ENCODE results near the gene WNK2. TPM values are rescaled to one million over a fixed set of nuclear protein-coding genes. Genes with fewer than 3 reads are reported as not detected.

Gene WNK2
- total RNA-seq, 2 donors from 2014 or later = 34.8 to 39.5 TPM

GRCh38 chr9:93182572-93182971, 1.4 kb upstream of the WNK2 start:
- DNase-seq (ENCODE audit: low spot score) = no peak
- intact Hi-C loops (cut with DNase I) = no loop called here

- intact Hi-C loops (cut with DNase I) = no loop called here
- DNase-seq (ENCODE audit: low spot score) = no peak
These were observed 742 bp upstream of the WNK2 start for GRCh38 chr9:93183131-93183662.

DNA sequence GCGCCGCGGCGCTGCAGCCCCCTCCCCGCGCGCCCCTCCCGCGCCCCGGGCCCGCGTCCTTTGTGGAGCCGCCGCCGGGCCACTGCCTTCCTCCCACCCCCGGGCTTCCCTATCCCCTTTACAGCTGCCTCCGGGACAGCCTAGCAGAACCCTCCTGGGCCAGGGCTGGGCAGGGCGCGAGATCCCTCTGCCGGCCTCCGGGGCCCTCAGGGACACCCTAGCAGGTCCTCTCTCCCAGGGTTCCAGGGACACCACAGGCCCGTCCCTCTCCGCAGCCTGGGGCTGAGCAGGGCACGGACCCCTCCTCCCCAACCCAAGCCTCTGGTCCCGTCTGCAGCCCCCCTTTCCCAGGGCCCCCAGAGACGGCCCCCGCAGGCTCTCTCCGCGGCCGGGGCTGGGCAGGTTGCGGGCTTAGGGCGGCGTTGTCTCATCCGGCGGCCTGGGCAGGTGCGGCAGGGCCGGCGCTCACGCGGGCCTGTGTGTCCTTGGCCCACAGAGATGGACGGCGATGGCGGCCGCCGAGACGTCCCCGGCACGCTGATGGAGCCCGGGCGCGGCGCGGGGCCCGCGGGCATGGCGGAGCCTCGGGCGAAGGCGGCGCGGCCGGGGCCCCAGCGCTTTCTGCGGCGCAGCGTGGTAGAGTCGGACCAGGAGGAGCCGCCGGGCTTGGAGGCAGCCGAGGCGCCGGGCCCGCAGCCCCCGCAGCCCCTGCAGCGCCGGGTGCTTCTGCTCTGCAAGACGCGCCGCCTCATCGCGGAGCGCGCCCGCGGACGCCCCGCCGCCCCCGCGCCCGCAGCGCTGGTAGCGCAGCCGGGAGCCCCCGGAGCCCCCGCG, 710 bp downstream of the WNK2 start:
- intact Hi-C loops (cut with DNase I) = no loop called here
- DNase-seq (ENCODE audit: low spot score) = no peak

DNA sequence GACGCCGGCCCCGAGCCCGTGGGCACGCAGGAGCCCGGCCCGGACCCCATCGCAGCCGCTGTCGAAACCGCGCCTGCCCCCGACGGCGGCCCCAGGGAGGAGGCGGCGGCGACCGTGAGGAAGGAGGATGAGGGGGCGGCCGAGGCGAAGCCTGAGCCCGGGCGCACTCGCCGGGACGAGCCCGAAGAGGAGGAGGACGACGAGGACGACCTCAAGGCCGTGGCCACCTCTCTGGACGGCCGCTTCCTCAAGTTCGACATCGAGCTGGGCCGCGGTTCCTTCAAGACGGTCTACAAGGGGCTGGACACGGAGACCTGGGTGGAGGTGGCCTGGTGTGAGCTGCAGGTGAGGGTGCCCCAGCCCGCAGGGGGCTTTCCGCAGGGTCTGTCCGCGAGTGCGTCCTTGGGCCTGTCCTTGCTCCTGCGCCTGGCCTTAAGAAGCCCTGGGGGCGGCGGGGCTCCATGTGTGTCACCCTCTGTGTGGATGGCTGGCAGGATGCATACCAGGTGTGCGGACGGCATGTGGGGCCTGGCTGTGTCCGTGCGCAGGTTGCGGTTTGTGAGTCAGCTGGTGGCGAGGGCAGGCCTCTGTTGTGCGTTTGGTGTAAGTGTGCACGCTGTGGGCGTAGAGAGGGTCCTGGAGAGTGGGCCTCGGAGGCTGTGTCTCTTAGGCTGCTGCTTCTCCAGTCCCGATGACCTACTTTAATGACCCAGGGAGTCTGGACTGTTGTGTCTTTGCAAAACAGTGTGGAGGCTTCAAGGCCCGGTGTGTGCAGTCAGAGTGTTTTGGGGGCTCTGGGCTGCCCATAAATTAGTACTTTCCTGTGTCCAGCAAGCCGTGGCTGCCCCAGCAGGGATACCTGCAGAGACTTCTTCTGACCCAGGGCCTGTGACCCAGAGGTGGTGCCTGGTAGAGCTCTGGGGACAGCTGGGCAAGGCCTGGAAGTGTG, 1.6 kb downstream of the WNK2 start:
- intact Hi-C loops (cut with DNase I) = no loop called here
- no peak for DNase-seq (ENCODE audit: low spot score)

DNA sequence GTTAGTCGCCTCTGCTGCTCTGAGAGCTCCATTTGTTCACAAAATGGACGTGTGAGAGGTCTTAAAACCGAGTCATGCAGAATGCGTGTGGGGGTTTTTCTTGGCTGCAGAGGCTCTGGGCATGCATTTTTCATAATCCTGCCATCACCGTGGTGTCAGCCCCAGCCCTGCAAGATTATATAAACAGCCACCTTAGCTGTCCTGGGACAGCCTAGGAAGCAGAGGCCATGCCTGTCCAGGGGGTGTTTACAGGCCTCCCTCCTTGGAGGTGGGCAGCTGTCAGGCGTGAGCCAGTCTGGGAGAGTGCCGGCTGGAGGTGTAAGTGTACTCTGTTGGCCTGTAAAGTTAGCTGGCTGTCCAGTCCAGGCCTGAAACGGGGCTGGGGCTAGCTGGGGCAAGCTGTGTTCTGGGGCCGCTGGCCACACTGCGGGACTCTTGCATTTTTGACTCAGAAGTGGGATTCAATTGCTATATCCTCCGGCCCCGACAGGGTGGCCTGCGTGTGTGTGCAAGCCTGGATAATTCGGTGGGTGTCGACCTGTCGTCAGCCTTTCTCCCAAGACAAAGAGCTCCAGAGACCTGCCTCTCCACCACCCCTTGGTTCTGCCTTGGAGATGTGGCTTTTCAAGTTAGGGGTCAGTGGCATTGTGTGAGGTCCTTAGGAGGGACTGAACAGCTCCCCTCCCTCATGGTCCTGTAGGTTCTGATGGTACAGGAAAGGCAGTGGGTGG, 2.4 kb downstream of the WNK2 start:
- intact Hi-C loops (cut with DNase I) = no loop called here
- no peak for DNase-seq (ENCODE audit: low spot score)

DNA sequence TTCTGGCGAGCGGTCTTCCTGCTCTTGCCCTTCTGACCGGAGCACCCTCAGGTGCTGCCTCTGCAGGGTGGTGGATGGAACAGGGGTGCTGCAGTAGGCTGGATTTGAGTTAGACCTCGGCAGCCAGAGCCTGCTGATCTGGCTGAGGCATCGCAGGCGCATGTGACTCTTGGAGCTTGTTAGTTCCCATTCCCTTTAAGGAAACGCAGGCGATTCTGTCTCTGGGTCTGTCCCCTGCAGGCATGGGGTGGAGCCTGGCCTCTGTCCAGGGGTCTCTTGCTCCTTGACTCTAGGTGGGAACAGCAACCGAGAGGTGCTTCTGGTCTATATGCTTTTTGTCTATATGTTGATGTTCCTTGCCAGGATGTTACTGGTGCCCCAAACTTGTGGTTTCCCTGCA, 3.1 kb downstream of the WNK2 start:
- intact Hi-C loops (cut with DNase I) = no loop called here
- DNase-seq (ENCODE audit: low spot score) = no peak

DNA sequence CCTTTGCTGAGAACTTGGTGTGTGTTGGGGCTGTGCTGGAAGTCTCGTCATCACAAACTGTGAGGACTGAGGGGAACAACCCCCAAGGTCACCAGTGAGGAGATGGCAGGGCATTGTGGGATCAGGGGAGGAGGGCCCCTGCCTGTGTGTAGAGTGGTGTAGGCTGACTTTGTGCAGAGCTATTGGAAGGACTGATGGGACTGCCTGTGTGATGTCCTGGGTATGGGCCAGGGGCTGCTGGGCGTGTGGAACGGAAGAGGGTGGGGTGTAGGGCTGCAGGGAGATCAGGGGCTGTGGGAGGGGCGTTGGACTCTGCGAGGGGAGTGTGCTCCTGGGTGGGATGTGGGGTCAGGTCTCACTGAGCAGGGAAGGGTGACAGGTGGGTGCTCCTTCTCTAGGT, 3.6 kb downstream of the WNK2 start:
- intact Hi-C loops (cut with DNase I) = no loop called here
- DNase-seq (ENCODE audit: low spot score) = no peak

DNA sequence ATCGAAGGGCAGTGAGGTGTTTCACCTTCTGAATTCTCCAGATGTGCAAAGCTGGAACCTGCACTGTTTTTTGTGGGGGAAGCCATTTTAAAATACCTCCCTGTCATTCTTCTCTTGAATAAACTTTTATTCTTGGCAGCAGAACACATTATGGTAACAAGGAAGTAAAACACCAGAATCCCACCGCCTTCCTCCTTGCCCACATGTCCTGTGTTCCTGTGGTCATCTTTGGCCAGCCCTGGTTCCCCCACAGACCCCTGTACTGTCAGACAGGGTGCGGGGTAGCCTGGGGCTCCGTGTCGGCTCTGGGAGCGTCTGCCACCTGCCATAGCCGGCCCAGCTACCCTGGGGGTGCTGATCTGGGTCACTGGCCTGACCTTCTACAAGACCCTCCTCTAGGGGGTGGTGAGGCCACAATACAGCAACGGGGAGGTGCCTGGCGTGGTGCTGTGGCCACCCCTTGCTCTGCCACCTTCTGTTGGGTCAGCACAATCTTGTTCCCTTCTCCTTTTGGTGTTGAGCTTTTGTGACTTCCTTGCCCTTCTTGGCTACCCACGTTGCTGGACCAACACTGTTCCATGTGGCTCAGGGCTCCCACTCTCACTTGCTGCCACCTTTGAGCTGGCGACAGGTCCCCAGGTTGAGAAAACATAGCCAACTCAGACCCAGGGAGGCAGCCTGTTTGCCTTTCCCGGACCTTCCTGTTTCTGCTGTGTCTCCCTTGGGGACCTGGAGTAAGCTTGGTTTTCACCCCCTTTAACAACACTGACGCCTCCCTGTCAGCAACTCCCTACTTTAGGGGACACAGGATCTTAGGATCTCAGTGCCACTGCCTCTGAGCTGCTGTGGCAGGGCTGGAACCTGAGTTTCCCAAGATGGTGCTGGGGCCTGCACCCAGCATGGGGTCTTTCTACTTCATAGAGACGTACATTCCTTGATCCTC, 4.8 kb downstream of the WNK2 start:
- intact Hi-C loops (cut with DNase I) = no loop called here
- DNase-seq (ENCODE audit: low spot score) = no peak

- intact Hi-C loops (cut with DNase I) = no loop called here
- DNase-seq (ENCODE audit: low spot score) = no peak
These were observed 5.6 kb downstream of the WNK2 start for GRCh38 chr9:93189369-93190132.

DNA sequence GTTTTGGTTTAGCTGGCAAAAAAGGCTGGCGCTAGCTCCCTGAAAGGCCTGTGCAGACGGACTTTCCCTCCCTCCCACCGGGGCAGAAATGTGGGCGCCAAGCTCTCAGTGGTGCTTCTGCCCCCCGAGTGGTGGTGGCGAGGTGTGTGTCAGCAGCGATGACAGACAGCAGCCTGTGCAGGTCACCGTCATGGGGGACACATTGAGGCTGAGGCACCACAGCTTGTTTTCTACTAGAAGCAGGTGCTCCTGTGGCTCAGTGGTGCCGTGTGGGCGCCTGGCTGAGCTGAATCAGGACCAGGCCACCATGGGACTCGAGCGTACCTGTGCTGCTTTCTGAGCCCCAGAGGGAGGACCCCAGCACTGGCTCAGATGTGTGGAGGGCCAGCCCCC, 6.2 kb downstream of the WNK2 start:
- DNase-seq (ENCODE audit: low spot score) = no peak
- intact Hi-C loops (cut with DNase I) = no loop called here

DNA sequence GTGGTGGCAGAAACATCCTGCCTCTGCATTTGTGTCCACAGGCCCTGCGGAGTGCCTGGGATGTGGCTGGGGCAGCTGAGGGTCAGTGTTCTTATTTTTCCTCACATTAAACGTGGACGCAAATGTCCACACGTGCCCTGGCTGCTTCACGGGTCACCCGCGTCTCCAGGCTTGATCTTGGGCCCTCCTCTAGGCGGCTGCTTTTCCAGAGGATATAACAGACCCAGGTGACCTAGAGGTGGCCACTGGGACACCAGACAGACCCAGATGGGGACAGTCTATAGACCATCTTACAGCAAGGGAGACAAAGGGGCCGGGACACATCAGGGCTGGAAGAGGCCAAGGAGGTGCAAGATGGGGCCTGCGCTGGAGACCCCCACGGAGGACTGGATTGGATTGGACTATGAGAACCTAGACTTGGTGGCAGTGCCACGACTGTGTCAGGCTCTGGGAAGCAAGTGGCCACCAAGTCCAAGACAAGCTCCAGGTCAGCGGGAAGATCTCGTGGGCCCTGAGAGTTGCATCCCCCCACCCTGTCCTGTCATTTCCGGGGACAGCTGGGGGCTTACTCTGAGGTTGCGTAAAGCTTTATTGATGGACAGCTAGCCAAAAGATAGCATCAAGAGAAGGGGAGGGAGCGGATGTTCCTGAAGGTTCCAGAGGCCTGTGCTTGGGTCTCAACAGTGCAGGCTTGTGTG, 6.9 kb downstream of the WNK2 start:
- intact Hi-C loops (cut with DNase I) = no loop called here
- peak; percentile 45 for DNase-seq (ENCODE audit: low spot score)

- intact Hi-C loops (cut with DNase I) = no loop called here
- peak; percentile 54 for DNase-seq (ENCODE audit: low spot score)
These were observed 7.4 kb downstream of the WNK2 start for GRCh38 chr9:93191354-93191660.

- DNase-seq (ENCODE audit: low spot score) = peak; percentile 51
- intact Hi-C loops (cut with DNase I) = loop anchor here in 1 of 2 donors (1.0 kb wide), 1 partner anchor 46 kb away; no protein-coding TSS in a partner anchor
These were observed 8.9 kb downstream of the WNK2 start for GRCh38 chr9:93192721-93193387.

DNA sequence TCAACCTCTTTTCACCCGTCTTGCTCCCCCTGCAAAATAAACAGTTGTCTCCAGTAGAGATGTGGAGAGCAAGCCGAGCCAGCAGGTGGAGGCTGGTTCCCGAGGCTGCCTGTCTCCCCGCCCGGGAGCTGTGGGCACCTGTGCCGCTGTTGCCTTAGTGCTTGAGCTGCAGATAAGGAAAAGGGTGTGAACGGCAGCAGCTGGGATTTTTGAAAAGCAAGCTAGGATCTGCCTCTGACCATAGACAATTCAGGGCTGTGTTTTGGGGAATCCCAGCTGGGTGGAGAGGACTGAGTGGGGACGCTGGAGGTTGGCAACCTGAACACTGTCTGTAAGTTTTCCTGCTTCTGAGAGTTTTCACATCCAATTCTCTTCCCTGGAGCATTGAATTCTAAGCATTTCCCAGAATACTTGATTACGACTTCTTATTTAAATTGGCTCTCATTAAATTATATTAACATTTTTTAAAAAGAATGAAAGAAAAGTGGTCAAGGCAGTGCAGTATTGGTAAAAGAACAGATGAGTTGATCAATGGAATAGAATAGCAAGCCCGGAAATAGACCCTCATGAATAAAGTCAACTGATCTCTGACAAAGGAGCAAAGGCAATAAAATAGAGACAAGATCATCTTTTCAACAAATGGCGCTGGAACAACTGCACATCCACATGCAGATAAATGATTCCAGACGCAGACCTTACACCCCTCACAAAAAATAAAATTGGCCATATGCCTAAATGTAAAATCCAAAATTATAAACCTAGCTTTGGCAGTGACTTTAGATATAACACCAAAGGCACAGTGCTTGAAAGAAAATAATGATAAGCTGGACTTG, 9.7 kb downstream of the WNK2 start:
- no peak for DNase-seq (ENCODE audit: low spot score)
- intact Hi-C loops (cut with DNase I) = loop anchor here in 1 of 2 donors (1.0 kb wide), 1 partner anchor 46 kb away; no protein-coding TSS in a partner anchor

DNA sequence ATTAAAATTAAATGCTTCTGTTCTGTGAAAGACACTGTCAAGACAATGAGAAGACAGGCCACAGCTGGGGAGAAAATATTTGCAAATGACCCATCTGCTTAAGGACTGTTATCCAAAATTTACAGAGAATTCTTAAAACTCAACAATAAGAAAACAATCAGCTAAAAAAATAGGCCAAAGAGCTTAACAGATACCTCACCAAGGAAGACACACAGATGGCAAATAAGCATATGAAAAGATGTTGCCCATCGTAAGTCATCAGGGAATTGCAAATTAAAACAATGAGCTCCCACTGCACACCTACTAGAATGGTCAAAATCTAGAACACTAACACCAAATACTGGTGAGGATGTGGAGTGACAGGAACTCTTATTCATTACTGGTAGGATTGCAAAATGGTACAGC, 10.3 kb downstream of the WNK2 start:
- intact Hi-C loops (cut with DNase I) = no loop called here
- no peak for DNase-seq (ENCODE audit: low spot score)

DNA sequence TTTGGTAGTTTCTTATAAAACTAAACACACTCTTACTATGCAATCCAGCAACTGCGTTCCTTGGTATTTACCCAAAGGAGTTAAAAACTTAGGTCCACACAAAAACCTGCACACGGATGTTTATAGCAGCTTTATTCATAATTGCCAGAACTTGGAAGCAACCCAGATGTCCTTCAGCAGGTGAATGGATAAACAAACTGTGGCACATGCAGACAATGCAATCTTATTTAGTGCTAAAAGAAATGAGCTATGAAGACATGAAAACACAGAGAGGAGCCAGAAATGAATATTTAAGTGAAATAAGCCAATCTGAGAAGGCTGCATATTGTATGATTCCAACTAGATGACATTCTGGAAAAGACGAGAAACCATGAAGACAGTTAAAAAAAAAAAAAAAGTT, 10.7 kb downstream of the WNK2 start:
- intact Hi-C loops (cut with DNase I) = no loop called here

More for the DNA sequence above, 10.7 kb downstream of the WNK2 start:
- DNase-seq (ENCODE audit: low spot score) = no peak
